Naive thymus-derived CD8-positive, alpha-beta T cell (primary cell): Measurements from ENCODE around the gene MAN1A1. TPM values are rescaled to one million over a fixed set of nuclear protein-coding genes. Genes with fewer than 3 reads are reported as not detected.
"Not testable (repeated sequence)": the region's sequence is repeated elsewhere in the genome, so short reads cannot be mapped to it uniquely, and the experiment has no call there.

Source experiments
- ATAC-seq, 2 donors: fragments of 150-1000 bp; cut with Tn5 transposase in 1 of 2; sonication (Bioruptor Pico), chemical (Tn5 transposase) in 1 of 2; 1 replicate in 1 of 2; 2 replicates in 1 of 2; pipeline ENCODE4 v1.10.0; 2021; ENCODE audit warnings: mild to moderate bottlenecking in 2 of 2, moderate library complexity in 2 of 2
- POLR2A ChIA-PET: fragments of 350-600 bp; sonication (Branson Sonifier 250); formaldehyde crosslinking; loops from one replicate; lab custom pipeline; 2021; ENCODE audit warnings: antibody characterized with exemption; lab: Charles Lee
- DNase-seq, 10 donors: peaks; one replicate each; pipeline versions ENCODE4 v3.0.0 to v3.0.0-alpha.2; 2020 to 2022
- H3K27ac Mint-ChIP-seq, 10 donors: one replicate each; pipeline ENCODE4 v1.8.0; 2020 to 2022; ENCODE audit warnings: mild to moderate bottlenecking in 10 of 10, mixed read lengths in 10 of 10, moderate library complexity in 4 of 10, inconsistent platforms in 1 of 10
- H3K27me3 Mint-ChIP-seq, 5 donors: one replicate each; pipeline ENCODE4 v1.8.0; 2021 to 2022; ENCODE audit warnings: mixed read lengths in 5 of 5
- H3K36me3 Mint-ChIP-seq, 3 donors: one replicate each; pipeline ENCODE4 v1.8.0; 2020 to 2022; ENCODE audit warnings: mixed read lengths in 3 of 3, mild to moderate bottlenecking in 2 of 3, inconsistent platforms in 1 of 3
- H3K4me1 Mint-ChIP-seq, 4 donors: one replicate each; pipeline ENCODE4 v1.8.0; 2021 to 2022; ENCODE audit warnings: mixed read lengths in 4 of 4
- H3K4me3 Mint-ChIP-seq, 10 donors: one replicate each; pipeline ENCODE4 v1.8.0; 2020 to 2022; ENCODE audit warnings: mild to moderate bottlenecking in 10 of 10, mixed read lengths in 10 of 10, moderate library complexity in 6 of 10, inconsistent platforms in 1 of 10
- H3K9me3 Mint-ChIP-seq, 9 donors: one replicate each; pipeline ENCODE4 v1.8.0; 2020 to 2022; ENCODE audit warnings: mixed read lengths in 9 of 9, mild to moderate bottlenecking in 3 of 9, inconsistent platforms in 1 of 9, moderate library complexity in 1 of 9
- polyA plus RNA-seq, 3 donors: library from polyadenylated mRNA; unstranded; fragments of 300-500 nt; fragmentation: Illumina TruSeq; gene quantifications; one replicate each; pipeline ENCODE4 v1.2.3, GENCODE V29; 2021
- total RNA-seq, 8 experiments: library from RNA in 2 of 8; stranded (reverse) in 2 of 8; gene quantifications; one replicate each; pipeline ENCODE4 v1.2.3 and lab custom pipeline; 2021 to 2026

MAN1A1 gene
- 1 to 10 TPM; 8.6 to 9.9 TPM for total RNA-seq
- polyA plus RNA-seq = 10 to 100 TPM in 1 of 3 donors, 1 to 10 TPM in 2; 6.1 to 17.9 (median 6.1) TPM
- 14.6 to 173 (median 31.9) reads per million in 6 experiments for total RNA-seq (lab: John Stamatoyannopoulos, UW)

DNA sequence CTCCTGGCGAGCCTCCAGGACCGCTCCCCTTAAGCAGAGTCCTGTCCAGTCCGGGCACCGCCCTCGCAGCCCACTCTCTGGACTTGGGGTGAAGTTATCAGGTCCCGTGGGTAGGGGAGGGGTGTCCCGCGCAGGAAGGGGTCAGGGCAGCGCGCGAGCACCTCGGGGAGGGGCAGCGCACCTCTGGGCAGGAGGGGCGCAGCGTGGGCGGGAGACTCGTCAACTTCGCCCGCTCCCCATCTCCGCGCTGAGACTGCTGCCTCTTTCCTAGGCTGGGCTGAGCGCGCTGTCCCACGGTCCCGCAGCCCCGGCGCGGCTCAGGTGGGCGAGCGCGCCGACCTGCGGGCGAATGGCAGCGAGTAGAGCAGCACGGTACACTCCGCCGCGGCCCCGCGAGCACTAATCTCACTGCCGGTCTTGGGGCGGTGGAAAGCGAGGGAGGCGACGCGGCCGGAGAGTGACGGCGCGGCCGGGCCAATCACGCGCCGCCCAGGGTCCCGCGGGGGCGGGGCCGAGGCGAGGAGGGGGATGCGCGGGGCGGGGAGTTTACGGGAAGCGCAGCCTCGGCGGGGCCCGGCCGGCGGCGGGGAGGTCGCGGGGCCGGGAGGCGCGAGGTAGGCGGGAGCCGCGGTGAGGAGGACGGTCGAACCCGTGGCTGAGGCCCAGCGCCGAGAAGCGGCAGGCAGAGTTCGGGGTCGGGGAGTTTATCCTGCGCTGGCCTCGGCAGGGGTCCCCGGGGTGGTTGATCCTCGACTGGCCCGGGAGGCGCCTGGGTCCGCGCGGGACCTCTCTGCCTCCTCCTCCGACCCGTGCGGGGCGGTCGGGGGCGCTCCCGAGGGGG is at the start of gene MAN1A1:
TSS of gene MAN1A1 (minus strand) at position 401 of the 841 bp plus-strand sequence. CDS start 696 bp downstream, outside the sequence.
- peaks cover 14 to 66% (median 47%) of the 10 kb centered on the region in 4 donors for H3K4me1 Mint-ChIP-seq
- ATAC-seq (peak; percentile 83 to 87), DNase-seq (peak; percentile 83 to 94 (median 89))
- H3K27ac Mint-ChIP-seq = peak within 1 kb of the TSS; percentile 75 to 93 (median 88)
- no peaks in the 10 kb centered on the region for H3K9me3 Mint-ChIP-seq
- POLR2A ChIA-PET = interaction anchor here (0.5 to 1.2 kb wide), 2 partner anchors 35 to 540 kb away, joined by 3 to 5 read pairs; no protein-coding TSS in a partner anchor
- H3K4me3 Mint-ChIP-seq = peak within 1 kb of the TSS; percentile 83 to 95 (median 88)
- no peaks in the 10 kb centered on the region for H3K27me3 Mint-ChIP-seq
- H3K36me3 Mint-ChIP-seq = no peaks in the 10 kb centered on the region

DNA sequence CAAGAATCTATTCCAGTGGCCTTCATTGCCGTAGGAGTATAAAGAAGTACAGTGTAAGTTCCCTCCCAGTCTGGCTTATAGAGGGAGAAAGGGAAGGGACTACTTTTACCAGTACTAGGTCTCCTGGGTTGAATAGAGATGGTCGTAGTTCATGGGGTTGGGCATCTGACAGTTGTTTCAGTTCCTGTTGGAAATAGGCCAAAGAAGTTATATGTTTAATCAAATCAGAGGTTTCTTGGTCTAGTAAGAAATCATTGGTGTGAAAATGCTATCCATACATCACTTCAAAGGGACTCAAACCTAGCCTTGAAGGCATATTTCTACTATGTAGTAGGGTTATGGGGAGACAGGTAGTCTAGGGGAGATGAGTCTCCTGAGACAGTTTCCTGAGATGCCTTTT is 45.6 kb upstream of the MAN1A1 start:
- no peak for DNase-seq
- no peak for ATAC-seq
- POLR2A ChIA-PET = no interaction called here
- peaks cover 0 to 11% (median 0%) of the 10 kb centered on the region in 4 donors for H3K4me1 Mint-ChIP-seq
- H3K9me3 Mint-ChIP-seq = peaks cover 3 to 46% (median 7%) of the 10 kb centered on the region in 9 donors
- peaks cover 4 to 12% (median 4%) of the 10 kb centered on the region in 3 donors for H3K36me3 Mint-ChIP-seq
- H3K27me3 Mint-ChIP-seq = peaks cover 0 to 5% (median 3%) of the 10 kb centered on the region in 5 donors
- no peak overlapping the region for H3K4me3 Mint-ChIP-seq
- no peak overlapping the region for H3K27ac Mint-ChIP-seq

DNA sequence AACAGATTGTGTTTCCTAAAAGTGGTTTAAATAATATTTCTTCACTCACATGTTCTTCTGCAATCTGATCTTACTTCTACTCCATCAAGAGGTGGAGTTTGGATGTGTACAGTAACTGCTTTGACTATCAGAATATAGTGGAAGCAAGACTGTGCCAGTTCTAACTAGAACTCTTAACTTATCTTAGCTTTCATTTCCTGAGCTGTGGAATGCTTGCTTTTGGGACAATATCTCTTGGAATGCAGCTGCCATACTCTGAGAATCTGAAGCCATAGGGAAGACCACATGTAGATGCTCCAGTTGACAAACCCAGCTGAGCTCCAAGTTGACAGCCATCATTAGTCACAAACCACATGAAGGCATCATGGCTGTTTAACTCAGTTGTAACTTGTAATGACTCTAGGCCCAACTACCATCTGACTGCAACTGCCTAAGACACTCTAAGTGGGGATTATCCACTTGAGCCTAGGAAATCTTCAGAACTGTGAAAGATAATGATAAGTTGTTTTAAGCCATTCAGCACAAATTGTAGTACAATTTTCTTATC is 40.8 kb upstream of the MAN1A1 start:
- Mint-ChIP-seq H3K27me3 (peaks cover 0 to 1% (median 0%) of the 10 kb centered on the region in 5 donors), H3K4me3 (no peak overlapping the region), H3K4me1 (peaks cover 0 to 8% (median 0%) of the 10 kb centered on the region in 4 donors), H3K36me3 (peaks cover 0 to 8% (median 3%) of the 10 kb centered on the region in 3 donors), H3K9me3 (peaks cover 0 to 23% (median 6%) of the 10 kb centered on the region in 9 donors), H3K27ac (no peak overlapping the region)
- ATAC-seq = no peak
- POLR2A ChIA-PET = no interaction called here
- no peak for DNase-seq

DNA sequence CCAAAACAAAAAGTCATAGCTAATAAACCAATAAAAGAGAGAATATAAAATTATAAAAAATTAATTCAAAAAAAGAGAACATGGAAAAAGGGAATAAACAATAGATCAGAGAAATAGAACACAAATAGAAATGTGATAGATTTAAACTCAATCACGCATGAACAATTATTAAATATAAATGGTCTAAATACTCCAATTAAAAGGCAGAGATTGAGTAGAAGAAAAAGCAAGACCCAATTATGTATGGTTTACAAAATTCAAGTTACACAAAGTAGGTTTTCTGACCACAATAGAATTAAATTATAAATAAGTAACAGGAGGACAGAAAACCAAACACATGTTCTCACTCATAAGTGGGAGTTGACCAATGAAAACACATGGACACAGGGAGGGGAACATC is 36.4 kb upstream of the MAN1A1 start:
- ATAC-seq (no peak), DNase-seq (no peak)
- no peaks in the 10 kb centered on the region for H3K27me3 Mint-ChIP-seq
- no peak overlapping the region for H3K27ac Mint-ChIP-seq
- H3K4me1 Mint-ChIP-seq = no peaks in the 10 kb centered on the region
- POLR2A ChIA-PET = no interaction called here
- peaks cover under 1 to 43% (median 24%) of the 10 kb centered on the region in 9 donors for H3K9me3 Mint-ChIP-seq
- H3K4me3 Mint-ChIP-seq = no peak overlapping the region
- peaks cover 5 to 37% (median 18%) of the 10 kb centered on the region in 3 donors for H3K36me3 Mint-ChIP-seq

DNA sequence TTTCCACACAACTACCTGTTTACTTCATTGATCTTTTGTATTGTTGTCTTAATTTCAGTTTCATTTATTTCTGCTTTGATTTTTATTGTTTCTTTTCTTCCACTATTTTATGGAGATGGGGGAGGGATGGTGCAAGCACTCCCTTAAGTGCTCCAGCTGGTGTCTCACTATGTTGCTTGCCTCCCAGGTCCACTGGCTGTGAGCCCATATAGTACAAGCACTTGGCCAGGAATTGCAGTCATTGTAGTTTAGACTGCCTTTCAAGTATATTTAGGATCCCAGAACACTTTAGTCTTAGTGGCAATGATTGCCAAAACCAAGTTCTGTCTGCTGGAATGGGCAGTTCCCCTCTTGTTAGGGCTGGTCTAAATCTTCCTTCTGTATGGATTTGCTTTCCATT is 34.9 kb upstream of the MAN1A1 start:
- no peaks in the 10 kb centered on the region for H3K27me3 Mint-ChIP-seq
- H3K4me1 Mint-ChIP-seq = no peaks in the 10 kb centered on the region
- DNase-seq (no peak), ATAC-seq (no peak)
- no peak overlapping the region for H3K4me3 Mint-ChIP-seq
- peaks cover 5 to 42% (median 32%) of the 10 kb centered on the region in 3 donors for H3K36me3 Mint-ChIP-seq
- H3K9me3 Mint-ChIP-seq = peaks cover 8 to 58% (median 35%) of the 10 kb centered on the region in 9 donors
- H3K27ac Mint-ChIP-seq = no peak overlapping the region
- POLR2A ChIA-PET = no interaction called here

DNA sequence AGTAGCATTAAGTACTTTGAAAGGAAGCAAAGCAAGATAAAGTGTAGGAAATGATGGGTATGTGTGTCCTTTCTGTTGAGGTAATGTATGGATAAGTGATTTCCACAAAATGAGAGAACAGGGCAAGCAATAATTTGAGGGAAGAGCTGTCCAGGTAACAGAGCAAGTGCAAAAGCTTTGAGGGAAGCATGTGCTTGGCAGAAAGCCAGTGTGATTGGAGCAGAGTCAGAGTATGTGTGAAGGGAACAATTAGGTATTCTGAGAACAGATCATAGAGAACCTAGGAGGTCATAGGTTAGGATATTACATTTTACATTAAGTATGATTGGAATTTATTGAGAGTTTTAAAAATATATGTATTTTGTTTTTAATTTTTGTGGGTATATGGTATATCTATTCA is 30.2 kb upstream of the MAN1A1 start:
- H3K4me1 Mint-ChIP-seq = no peaks in the 10 kb centered on the region
- POLR2A ChIA-PET = no interaction called here
- no peaks in the 10 kb centered on the region for H3K27me3 Mint-ChIP-seq
- ATAC-seq (no peak), DNase-seq (no peak)
- H3K9me3 Mint-ChIP-seq = peaks cover 12 to 55% (median 38%) of the 10 kb centered on the region in 9 donors
- H3K4me3 Mint-ChIP-seq = no peak overlapping the region
- H3K36me3 Mint-ChIP-seq = peaks cover 7 to 46% (median 39%) of the 10 kb centered on the region in 3 donors
- H3K27ac Mint-ChIP-seq = no peak overlapping the region

DNA sequence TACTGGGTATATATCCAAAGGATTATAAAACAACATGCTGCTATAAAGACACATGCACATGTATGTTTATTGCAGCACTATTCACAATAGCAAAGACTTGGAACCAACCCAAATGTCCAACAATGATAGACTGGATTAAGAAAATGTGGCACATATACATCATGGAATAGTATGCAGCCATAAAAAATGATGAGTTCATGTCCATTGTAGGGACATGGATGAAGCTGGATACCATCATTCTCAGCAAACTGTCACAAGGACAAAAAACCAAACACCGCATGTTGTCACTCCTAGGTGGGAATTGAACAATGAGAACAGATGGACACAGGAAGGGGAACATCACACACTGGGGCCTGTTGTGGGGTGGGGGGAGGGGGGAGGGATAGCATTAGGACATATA is 27.5 kb upstream of the MAN1A1 start:
- POLR2A ChIA-PET, H3K27ac Mint-ChIP-seq, H3K4me3 Mint-ChIP-seq, H3K27me3 Mint-ChIP-seq, H3K4me1 Mint-ChIP-seq, DNase-seq, ATAC-seq: not testable (repeated sequence)
- peaks cover 6 to 55% (median 30%) of the 10 kb centered on the region in 9 donors for H3K9me3 Mint-ChIP-seq
- peaks cover 5 to 38% (median 34%) of the 10 kb centered on the region in 3 donors for H3K36me3 Mint-ChIP-seq

DNA sequence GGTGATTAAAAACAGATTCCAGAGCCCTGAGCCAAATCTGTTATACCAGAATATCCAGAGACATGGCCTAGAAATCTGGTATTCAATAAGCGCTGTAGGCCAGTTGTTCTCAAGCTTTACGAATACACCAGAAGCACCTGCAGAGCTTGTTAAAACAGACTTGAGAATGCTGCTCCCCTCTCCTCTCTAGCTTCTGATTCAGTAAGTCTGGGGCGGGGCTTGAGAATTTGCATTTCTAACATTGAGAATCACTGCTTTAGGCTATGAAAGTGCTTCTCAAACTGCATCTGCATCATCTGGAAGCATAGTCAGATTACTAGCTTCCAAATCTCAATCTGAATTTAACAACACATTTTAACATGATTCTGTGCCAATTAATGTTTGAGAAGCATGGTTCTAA is 20.5 kb upstream of the MAN1A1 start:
- Mint-ChIP-seq H3K4me3 (no peak overlapping the region), H3K9me3 (peaks cover 0 to 16% (median 6%) of the 10 kb centered on the region in 9 donors), H3K27me3 (no peaks in the 10 kb centered on the region), H3K36me3 (peaks cover 3 to 31% (median 10%) of the 10 kb centered on the region in 3 donors), H3K4me1 (no peaks in the 10 kb centered on the region), H3K27ac (no peak overlapping the region)
- POLR2A ChIA-PET = no interaction called here
- no peak for DNase-seq
- no peak for ATAC-seq

DNA sequence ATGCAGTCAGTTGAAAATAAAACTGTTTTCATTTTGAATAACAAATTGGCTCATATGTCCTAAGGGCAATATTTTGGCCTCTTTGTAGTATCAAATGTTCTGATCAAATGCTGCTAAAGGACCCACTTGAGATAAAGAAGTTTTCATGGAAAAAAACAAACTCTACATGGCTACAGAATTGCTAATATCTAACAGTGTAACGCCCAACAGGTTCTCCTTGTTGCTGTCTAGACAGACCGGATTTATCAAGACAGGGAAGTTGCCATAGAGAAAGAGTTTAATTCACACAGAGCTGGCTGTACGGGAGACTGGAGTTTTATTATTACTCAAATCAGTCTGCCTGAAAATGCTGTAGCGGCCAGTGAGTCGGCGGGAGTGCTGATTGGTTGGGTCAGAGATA is 19.4 kb upstream of the MAN1A1 start:
- no peaks in the 10 kb centered on the region for H3K4me1 Mint-ChIP-seq
- no peaks in the 10 kb centered on the region for H3K27me3 Mint-ChIP-seq
- H3K4me3 Mint-ChIP-seq = no peak overlapping the region
- DNase-seq (no peak), ATAC-seq (no peak)
- peaks cover 0 to 21% (median 4%) of the 10 kb centered on the region in 9 donors for H3K9me3 Mint-ChIP-seq
- H3K27ac Mint-ChIP-seq = no peak overlapping the region
- H3K36me3 Mint-ChIP-seq = peaks cover 9 to 28% (median 13%) of the 10 kb centered on the region in 3 donors
- POLR2A ChIA-PET = no interaction called here

DNA sequence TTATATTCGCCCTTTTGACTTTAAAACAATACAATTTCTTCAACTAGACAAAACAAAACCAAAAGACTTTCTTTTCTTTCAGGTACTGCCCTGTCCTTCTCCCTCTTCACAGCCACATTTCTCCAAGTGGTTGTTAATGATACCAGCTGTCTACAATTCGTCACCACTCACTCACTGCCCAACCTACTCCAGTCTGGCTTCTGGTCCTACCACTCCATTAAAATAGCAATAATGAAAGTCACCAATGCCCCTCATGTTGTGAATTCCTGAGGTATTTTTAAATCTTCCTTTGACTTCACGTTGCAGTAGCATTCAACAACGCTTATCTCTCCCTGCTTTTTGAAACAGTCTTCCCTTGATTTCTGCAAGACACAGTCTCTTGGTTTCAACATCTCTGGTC is 11.6 kb upstream of the MAN1A1 start:
- Mint-ChIP-seq H3K4me1 (peaks cover 0 to 10% (median 3%) of the 10 kb centered on the region in 4 donors), H3K27ac (no peak overlapping the region), H3K4me3 (no peak overlapping the region), H3K27me3 (no peaks in the 10 kb centered on the region), H3K36me3 (peaks cover 6 to 11% (median 6%) of the 10 kb centered on the region in 3 donors), H3K9me3 (peaks cover 0 to 11% (median 0%) of the 10 kb centered on the region in 9 donors)
- DNase-seq (no peak), ATAC-seq (no peak)
- POLR2A ChIA-PET = no interaction called here

DNA sequence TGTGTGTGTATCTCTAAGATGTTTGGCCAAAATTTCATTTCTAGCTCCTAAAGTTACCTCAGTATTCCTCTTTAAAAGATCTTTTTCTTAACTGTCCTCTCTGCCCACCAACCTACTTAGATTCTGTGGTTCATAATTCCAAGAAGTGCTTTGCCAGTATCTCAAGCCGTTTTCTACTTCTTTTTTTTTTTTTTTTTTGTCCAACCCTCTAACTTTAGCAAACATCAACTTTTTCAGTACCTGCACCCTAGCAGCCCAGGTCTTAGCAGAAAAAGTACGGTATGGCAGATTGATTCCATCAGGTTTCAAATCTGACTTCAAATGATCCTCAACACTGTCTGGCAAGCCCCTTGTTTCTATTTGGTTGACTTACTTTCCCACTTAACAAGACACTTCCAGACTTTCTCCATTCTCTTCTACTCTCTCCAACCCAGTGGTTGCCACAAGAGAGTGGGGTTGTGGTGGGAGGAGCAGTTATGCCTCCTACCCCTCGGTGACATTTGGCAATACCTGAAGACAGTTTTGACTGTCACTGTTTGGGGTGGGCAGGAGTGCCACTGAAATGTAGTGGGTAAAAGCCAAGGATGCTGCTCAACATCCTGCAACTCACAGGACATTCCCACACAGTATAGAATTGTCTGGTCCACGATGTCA is 10.8 kb upstream of the MAN1A1 start:
- POLR2A ChIA-PET = interaction anchor here (0.6 kb wide), 1 partner anchor 14 kb away, joined by 3 read pairs; no protein-coding TSS in a partner anchor
- H3K4me3 Mint-ChIP-seq = no peak overlapping the region
- peaks cover 0 to 12% (median 3%) of the 10 kb centered on the region in 4 donors for H3K4me1 Mint-ChIP-seq
- H3K9me3 Mint-ChIP-seq = peaks cover 0 to 9% (median 0%) of the 10 kb centered on the region in 9 donors
- no peak overlapping the region for H3K27ac Mint-ChIP-seq
- DNase-seq = no peak
- H3K27me3 Mint-ChIP-seq = no peaks in the 10 kb centered on the region
- no peak for ATAC-seq
- peaks cover 5 to 6% (median 6%) of the 10 kb centered on the region in 3 donors for H3K36me3 Mint-ChIP-seq

DNA sequence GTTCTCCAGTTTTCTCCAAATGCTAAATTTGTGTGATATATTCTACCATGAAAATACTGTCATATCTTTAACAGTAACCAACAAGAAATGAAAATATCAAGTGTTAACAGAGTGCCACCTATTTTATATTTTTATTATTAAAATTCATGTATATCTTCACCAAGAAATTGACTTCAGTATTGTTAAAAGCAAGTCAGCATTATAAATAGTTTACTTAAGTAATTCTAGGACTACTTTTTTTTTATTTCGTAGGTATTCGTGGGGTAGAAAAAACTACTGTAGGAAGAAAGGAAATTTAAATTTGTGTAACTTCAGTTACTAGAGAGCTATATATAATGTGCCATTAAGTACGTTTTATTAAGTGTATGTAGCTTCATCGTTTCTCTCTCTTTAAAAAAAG is 6.3 kb upstream of the MAN1A1 start:
- no peak for DNase-seq
- no peaks in the 10 kb centered on the region for H3K27me3 Mint-ChIP-seq
- no peak for ATAC-seq
- no peaks in the 10 kb centered on the region for H3K36me3 Mint-ChIP-seq
- H3K9me3 Mint-ChIP-seq = no peaks in the 10 kb centered on the region
- POLR2A ChIA-PET = no interaction called here
- no peak overlapping the region for H3K27ac Mint-ChIP-seq
- no peak overlapping the region for H3K4me3 Mint-ChIP-seq
- peaks cover 6 to 46% (median 15%) of the 10 kb centered on the region in 4 donors for H3K4me1 Mint-ChIP-seq
